22Rv1 (cell line): Measurements from ENCODE around the gene MEX3B.

Experiments used
- ZFX ChIP-seq: fragments of 450-650 bp; IDR thresholded peaks from 2 replicates; pipeline ENCODE4 v1.6.1; 2017; ENCODE audit warnings: antibody characterized with exemption, borderline replicate concordance
- TF ChIP-seq, protein P1 (sequence below): fragments of 450-650 bp; IDR thresholded peaks from 2 replicates; pipeline ENCODE4 v1.5.1; 2017; ENCODE audit warnings: mild to moderate bottlenecking

DNA sequence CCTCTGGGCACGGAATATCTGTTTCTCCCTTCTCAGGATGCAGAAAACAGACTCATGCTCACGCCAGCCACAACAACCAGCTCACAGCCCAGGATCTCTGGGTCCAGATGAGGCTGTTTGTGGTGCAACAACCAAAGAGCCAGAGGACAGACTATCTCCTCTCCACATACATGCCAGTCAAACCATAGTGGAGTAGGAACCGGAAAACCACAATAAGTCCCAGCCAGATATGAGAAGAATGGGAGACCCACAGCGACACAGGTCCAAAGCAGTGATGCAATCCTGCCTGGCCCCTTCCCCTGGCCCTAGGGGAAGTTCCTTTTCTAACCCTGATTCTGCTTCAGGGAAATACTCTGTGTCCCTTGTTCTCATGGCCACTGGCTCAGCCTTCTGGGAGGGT is 27.6 kb downstream of the MEX3B start:
- TF ChIP-seq, protein P1, sequence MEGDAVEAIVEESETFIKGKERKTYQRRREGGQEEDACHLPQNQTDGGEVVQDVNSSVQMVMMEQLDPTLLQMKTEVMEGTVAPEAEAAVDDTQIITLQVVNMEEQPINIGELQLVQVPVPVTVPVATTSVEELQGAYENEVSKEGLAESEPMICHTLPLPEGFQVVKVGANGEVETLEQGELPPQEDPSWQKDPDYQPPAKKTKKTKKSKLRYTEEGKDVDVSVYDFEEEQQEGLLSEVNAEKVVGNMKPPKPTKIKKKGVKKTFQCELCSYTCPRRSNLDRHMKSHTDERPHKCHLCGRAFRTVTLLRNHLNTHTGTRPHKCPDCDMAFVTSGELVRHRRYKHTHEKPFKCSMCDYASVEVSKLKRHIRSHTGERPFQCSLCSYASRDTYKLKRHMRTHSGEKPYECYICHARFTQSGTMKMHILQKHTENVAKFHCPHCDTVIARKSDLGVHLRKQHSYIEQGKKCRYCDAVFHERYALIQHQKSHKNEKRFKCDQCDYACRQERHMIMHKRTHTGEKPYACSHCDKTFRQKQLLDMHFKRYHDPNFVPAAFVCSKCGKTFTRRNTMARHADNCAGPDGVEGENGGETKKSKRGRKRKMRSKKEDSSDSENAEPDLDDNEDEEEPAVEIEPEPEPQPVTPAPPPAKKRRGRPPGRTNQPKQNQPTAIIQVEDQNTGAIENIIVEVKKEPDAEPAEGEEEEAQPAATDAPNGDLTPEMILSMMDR, result no peak
- TF ChIP-seq ZFX, result no peak
